SK-N-SH (cell line): Measurements from ENCODE around the gene DBNL. TPM values are rescaled to one million over a fixed set of nuclear protein-coding genes. Genes with fewer than 3 reads are reported as not detected.

Source experiments
- CTCF ChIA-PET: fragments of 300-600, 350-600 bp; formaldehyde crosslinking; extraction: SDS; loops from one replicate; lab custom pipeline; 2021; lab: Yijun Ruan, JAX
- POLR2A ChIA-PET: fragments of 350-600 bp; sonication (Branson Sonifier 250); formaldehyde crosslinking; extraction: SDS; loops from one replicate; lab custom pipeline; 2020; ENCODE audit warnings: antibody characterized with exemption, inconsistent platforms; lab: Yijun Ruan, JAX
- DNase-seq: peaks from one replicate; pipeline ENCODE4 v3.0.0; 2012
- H2AFZ ChIP-seq: fragments of 200-600 bp; sonication (generic); 2 replicates; pipeline ENCODE4 v1.8.1; 2016; ENCODE audit warnings: antibody characterized with exemption, mild to moderate bottlenecking, low read depth
- H3F3A ChIP-seq: fragments of 200-600 bp; sonication (generic); replicated peaks from 2 replicates; pipeline ENCODE3; 2016; ENCODE audit warnings: antibody characterized with exemption, mild to moderate bottlenecking; ENCODE audit not compliant: insufficient read depth
- H3K27ac ChIP-seq, 2 experiments: fragments of 200-500 bp in 1 of 2; fragments of 200-600 bp in 1 of 2; sonication (Bioruptor generic) in 1 of 2; sonication (generic), shearing (Covaris generic) in 1 of 2; 2 replicates each; pipeline versions ENCODE4 v1.5.1 to v1.6.1; 2014 to 2016; ENCODE audit warnings: low read depth in 2 of 2, inconsistent platforms in 1 of 2, low read length in 1 of 2, mild to moderate bottlenecking in 1 of 2, mixed read lengths in 1 of 2
- H3K27me3 ChIP-seq: fragments of 200-600 bp; sonication (generic), shearing (Covaris generic); 2 replicates; pipeline ENCODE4 v1.6.1; 2016; ENCODE audit warnings: mixed run types; ENCODE audit not compliant: insufficient read depth
- H3K36me3 ChIP-seq, 2 experiments: fragments of 200-500 bp in 1 of 2; fragments of 200-600 bp in 1 of 2; sonication (Bioruptor generic) in 1 of 2; sonication (generic) in 1 of 2; replicated peaks in 1 of 2; 2 replicates each; pipeline versions ENCODE3 to v1.5.1; 2014 to 2016; ENCODE audit warnings: low read length in 1 of 2, mild to moderate bottlenecking in 1 of 2; ENCODE audit not compliant: insufficient read depth in 2 of 2, control insufficient read depth in 1 of 2
- H3K4me1 ChIP-seq, 2 experiments: fragments of 200-500 bp in 1 of 2; fragments of 200-600 bp in 1 of 2; sonication (Bioruptor generic) in 1 of 2; sonication (generic), shearing (Covaris generic) in 1 of 2; 2 replicates each; pipeline versions ENCODE4 v1.5.1 to v1.6.1; 2014 to 2016; ENCODE audit warnings: low read depth in 1 of 2, low read length in 1 of 2, mixed run types in 1 of 2; ENCODE audit not compliant: insufficient read depth in 2 of 2, control insufficient read depth in 1 of 2
- H3K4me2 ChIP-seq: fragments of 200-600 bp; sonication (generic), shearing (Covaris generic); 2 replicates; pipeline ENCODE4 v1.6.1; 2017; ENCODE audit warnings: mixed run types
- H3K4me3 ChIP-seq, 2 experiments: fragments of 200-500 bp in 1 of 2; fragments of 200-600 bp in 1 of 2; sonication (Bioruptor generic) in 1 of 2; sonication (generic), shearing (Covaris generic) in 1 of 2; 2 replicates each; pipeline versions ENCODE4 v1.5.1 to v1.8.1; 2014 to 2016; ENCODE audit warnings: low read depth in 2 of 2, inconsistent platforms in 1 of 2, low read length in 1 of 2, mild to moderate bottlenecking in 1 of 2, mixed read lengths in 1 of 2, moderate library complexity in 1 of 2
- H3K79me2 ChIP-seq: fragments of 200-600 bp; sonication (generic); 2 replicates; pipeline ENCODE4 v1.8.1; 2017; ENCODE audit warnings: mild to moderate bottlenecking; ENCODE audit not compliant: insufficient read depth
- H3K9ac ChIP-seq: fragments of 200-600 bp; sonication (generic); 2 replicates; pipeline ENCODE4 v1.6.1; 2017; ENCODE audit warnings: mixed run types
- H3K9me2 ChIP-seq: fragments of 200-600 bp; sonication (generic); 2 replicates; pipeline ENCODE4 v1.6.1; 2017; ENCODE audit warnings: mixed run types
- H3K9me3 ChIP-seq: fragments of 200-600 bp; sonication (generic); 2 replicates; pipeline ENCODE4 v1.6.1; 2017; ENCODE audit warnings: mixed run types, mild to moderate bottlenecking, moderate library complexity
- H4K20me1 ChIP-seq: fragments of 200-600 bp; sonication (generic); 2 replicates; pipeline ENCODE4 v1.6.1; 2017; ENCODE audit warnings: mild to moderate bottlenecking, mixed run types; ENCODE audit not compliant: insufficient read depth
- EP300 ChIP-seq, 2 experiments: IDR thresholded peaks; 2 replicates each; pipeline versions ENCODE4 v1.4.0 to v1.6.1; 2012; ENCODE audit warnings: borderline replicate concordance in 1 of 2, low read depth in 1 of 2, low read length in 1 of 2
- FOXJ3 ChIP-seq: sonication (generic); formaldehyde crosslinking; IDR thresholded peaks from 2 replicates; pipeline ENCODE4 v1.5.1; 2020; ENCODE audit warnings: mild to moderate bottlenecking, missing genetic modification reagents
- FOXM1 ChIP-seq: IDR thresholded peaks from 2 replicates; pipeline ENCODE4 v1.4.0; 2012; ENCODE audit warnings: low read depth, mild to moderate bottlenecking
- JUND ChIP-seq: IDR thresholded peaks from 2 replicates; pipeline ENCODE4 v1.4.0; 2012
- MAX ChIP-seq: IDR thresholded peaks from 2 replicates; pipeline ENCODE4 v1.4.0; 2012; ENCODE audit warnings: low read depth
- PBX3 ChIP-seq: IDR thresholded peaks from 2 replicates; pipeline ENCODE4; 2012
- POLR2AphosphoS5 ChIP-seq: IDR thresholded peaks from 2 replicates; pipeline ENCODE4 v1.6.1; 2012; ENCODE audit warnings: low read depth, low read length
- REST ChIP-seq: IDR thresholded peaks from 2 replicates; pipeline ENCODE4 v1.6.1; 2012; ENCODE audit warnings: mild to moderate bottlenecking, low read depth, low read length, moderate library complexity
- RXRA ChIP-seq: IDR thresholded peaks from 2 replicates; pipeline ENCODE4 v1.4.0; 2012; ENCODE audit warnings: low read depth, mild to moderate bottlenecking, borderline replicate concordance
- SIN3A ChIP-seq: IDR thresholded peaks from 2 replicates; pipeline ENCODE4 v1.6.1; 2012; ENCODE audit warnings: low read depth, mild to moderate bottlenecking, low read length, moderate library complexity, borderline replicate concordance
- TAF1 ChIP-seq: IDR thresholded peaks from 2 replicates; pipeline ENCODE4 v1.6.1; 2012; ENCODE audit warnings: low read depth, mild to moderate bottlenecking, low read length, moderate library complexity, borderline replicate concordance
- USF2 ChIP-seq: fragments of 150-350 bp; IDR thresholded peaks from 2 replicates; pipeline ENCODE4 v1.6.1; 2017; ENCODE audit warnings: antibody characterized with exemption, low read length, low read depth, borderline replicate concordance
- YY1 ChIP-seq: IDR thresholded peaks from 2 replicates; pipeline ENCODE4 v1.4.0; 2012; ENCODE audit warnings: low read depth, mild to moderate bottlenecking
- WGBS: methylation state at CpG from one replicate; pipeline ENCODE4 v1.1.6; 2017; ENCODE audit warnings: low lambda C conversion rate; 5-methylcytosine and 5-hydroxymethylcytosine counted together
- polyA plus RNA-seq, 3 experiments: library from polyadenylated mRNA; depleted of rRNA; stranded (reverse); fragments of >200 nt; gene quantifications; 2 replicates each; pipeline ENCODE4 v1.2.3, GENCODE V29; 2012

Gene DBNL
- polyA plus RNA-seq, 1 of the 3 experiments (the other 2 are of a cell fraction) = 244 TPM

DNA sequence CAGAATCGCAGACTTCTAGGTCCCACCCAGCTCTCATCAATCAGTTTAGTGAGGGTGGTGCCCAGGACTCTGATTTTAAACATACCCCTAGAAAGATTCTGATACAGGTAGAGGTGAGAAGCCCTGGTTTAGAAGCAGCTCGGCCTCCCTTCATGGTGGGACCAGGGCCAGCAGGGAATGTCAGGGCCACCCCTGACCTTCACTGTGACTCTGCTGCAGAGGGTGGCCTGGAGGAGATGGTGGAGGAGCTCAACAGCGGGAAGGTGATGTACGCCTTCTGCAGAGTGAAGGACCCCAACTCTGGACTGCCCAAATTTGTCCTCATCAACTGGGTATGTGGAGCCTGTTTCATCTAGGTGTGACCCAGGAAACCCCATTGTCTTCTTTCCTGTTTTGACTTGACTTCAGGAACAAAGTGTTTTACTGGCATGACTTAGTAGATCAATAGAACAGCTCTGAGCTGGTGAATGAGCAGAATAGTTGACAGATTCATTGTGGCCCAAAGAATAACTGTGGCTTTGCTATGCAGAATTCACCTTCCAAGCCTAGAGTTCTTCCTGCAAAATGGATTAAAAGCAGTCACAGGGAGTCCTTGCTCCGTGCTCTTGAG is 7.2 kb downstream of the DBNL start:
- Histone ChIP-seq H2AFZ (no peak overlapping the region), H3K4me2 (no peak overlapping the region), H3K9me2 (no peaks in the 10 kb centered on the region), H3K9ac (no peak overlapping the region), H3F3A (no peaks in the 10 kb centered on the region), H4K20me1 (peaks cover 71% of the 10 kb centered on the region), H3K4me1 (peaks cover 3 to 4% of the 10 kb centered on the region in 2 experiments; a peak in 3 of 4 replicates), H3K9me3 (no peaks in the 10 kb centered on the region), H3K27ac (no peak overlapping the region), H3K4me3 (no peak overlapping the region), H3K27me3 (no peaks in the 10 kb centered on the region), H3K79me2 (peaks cover 92% of the 10 kb centered on the region), H3K36me3 (peaks cover 50 to 77% of the 10 kb centered on the region in 2 experiments)
- ChIA-PET CTCF (interaction anchor here (0.7 to 2.1 kb wide), 4 partner anchors 13 to 143 kb away, joined by 3 to 6 read pairs (median 5); no protein-coding TSS in a partner anchor), POLR2A (no interaction called here)
- DNase-seq = no peak
- 96% methylated on average over 5 of the region's 5 CpGs for WGBS
- TF ChIP-seq MAX (no peak), TAF1 (no peak), FOXM1 (no peak), SIN3A (no peak), USF2 (no peak), RXRA (no peak), PBX3 (no peak), YY1 (no peak), JUND (no peak), FOXJ3 (no peak), REST (no peak), POLR2AphosphoS5 (no peak), EP300 (IDR thresholded peaks at IDR 0.05; ENCODE audit: borderline replicate concordance in 1 of 2, low read depth in 1 of 2, low read length in 1 of 2) (no peak)
